NT2/D1 (cell line): Measurements from ENCODE around the gene AEBP1.

Experiments
- SUZ12 ChIP-seq: IDR thresholded peaks from 2 replicates; pipeline ENCODE4 v1.6.1; 2011; ENCODE audit not compliant: insufficient read length, insufficient read depth; ENCODE audit errors: extremely low read depth
- YY1 ChIP-seq: IDR thresholded peaks from 2 replicates; pipeline ENCODE4 v1.6.1; 2011; ENCODE audit not compliant: insufficient read length, insufficient read depth
- ZNF274 ChIP-seq: IDR thresholded peaks from 2 replicates; pipeline ENCODE4 v1.6.1; 2011; ENCODE audit warnings: mild to moderate bottlenecking, low read depth, low read length

DNA sequence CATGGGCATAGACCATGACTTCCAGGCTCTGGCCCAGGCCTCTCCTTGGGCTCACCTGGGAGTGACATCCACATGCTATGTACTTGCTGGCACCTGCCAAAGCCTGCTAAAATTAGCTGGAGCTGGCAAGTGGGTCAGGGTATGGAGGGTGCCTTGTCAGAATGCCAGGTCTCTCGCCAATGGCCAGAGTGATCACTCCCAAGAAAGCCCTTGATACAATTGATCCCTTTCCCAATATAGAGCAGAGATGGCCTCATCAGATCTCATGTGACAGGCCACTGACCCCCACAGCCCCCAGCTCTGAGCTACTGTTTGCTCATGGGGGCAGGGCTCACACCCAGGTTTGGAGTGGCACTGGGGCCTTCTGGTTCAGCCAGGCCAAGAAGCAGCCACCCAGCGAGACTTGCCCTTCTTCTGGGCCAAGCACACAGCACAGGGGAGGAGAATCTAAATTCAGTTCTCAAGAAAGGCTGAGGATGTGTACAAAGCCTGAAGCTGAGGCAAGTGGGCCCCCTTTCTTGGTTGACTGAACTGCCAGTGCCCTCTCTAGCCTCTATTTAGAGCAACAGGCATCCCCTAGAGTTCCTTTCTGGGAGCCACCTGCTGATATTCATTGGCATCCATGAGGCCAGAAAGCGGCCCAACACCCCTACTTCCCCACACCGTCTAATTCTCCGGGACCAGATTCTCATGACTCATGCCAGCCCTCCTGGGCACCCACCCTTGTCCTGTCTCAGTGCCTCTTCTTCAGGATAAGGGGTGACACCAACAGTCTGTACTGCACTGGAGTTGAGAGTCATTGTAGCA is 55.9 kb downstream of the AEBP1 start:
- TF ChIP-seq YY1 (no peak), ZNF274 (no peak), SUZ12 (no peak)
